CD4-positive, alpha-beta T cell treated with Interleukin-4 for 4 hours (primary cell): ENCODE results near the gene IGBP1.
A peak's percentile ranks its signal among the peaks of the same experiment; 100 is the strongest.
"Not testable (repeated sequence)": the region's sequence is repeated elsewhere in the genome, so short reads cannot be mapped to it uniquely, and the experiment has no call there.

Experiments
- DNase-seq: peaks from one replicate; pipeline ENCODE4 v3.0.0-alpha.2; 2020

IGBP1 gene

GRCh38 chrX:70168238-70169188 is 35.3 kb downstream of the IGBP1 start:
- no peak for DNase-seq

GRCh38 chrX:70169281-70169680 is 36.0 kb downstream of the IGBP1 start:
- no peak for DNase-seq

DNA sequence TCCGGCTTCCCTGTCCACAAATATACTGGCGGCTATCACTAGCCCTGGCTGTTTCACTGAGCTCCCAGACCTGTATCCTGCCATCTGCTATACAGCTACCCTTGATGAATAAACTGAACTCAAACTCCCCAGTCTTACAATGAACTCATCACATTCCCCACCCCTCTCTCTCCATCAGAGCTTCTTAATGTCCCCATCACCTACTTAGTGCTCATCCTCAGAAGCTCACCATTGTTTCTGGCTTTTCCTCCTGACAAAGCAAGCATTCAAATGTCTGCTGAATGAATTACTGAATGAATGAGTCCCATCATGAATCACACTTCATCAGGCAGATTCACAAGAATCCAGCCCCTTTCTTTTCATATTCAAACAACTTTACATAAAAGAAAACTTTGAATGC is 38.4 kb downstream of the IGBP1 start:
- no peak for DNase-seq

DNA sequence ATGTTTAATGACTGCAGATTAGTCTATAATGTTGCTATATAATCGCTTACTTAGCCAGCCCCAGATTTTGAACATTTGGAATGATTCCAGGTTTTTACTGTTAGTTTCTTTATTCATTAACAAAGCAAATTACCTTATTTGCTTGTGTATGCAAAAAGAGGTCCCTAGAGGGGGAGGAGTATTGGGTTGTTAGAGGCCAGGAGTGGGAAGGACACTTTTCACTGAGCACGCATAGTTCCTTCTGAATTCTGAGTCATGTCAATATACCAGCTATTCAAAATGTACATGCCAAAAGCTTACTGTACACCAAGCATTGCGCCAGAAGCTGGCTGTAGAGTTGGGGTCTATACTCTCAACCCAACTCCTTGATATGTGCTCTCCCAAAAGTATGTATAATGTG is 39.0 kb downstream of the IGBP1 start:
- no peak for DNase-seq

- DNase-seq: no peak
These were observed 39.7 kb downstream of the IGBP1 start for GRCh38 chrX:70172964-70173363.

GRCh38 chrX:70174754-70175153 is 41.5 kb downstream of the IGBP1 start:
- DNase-seq: no peak

DNA sequence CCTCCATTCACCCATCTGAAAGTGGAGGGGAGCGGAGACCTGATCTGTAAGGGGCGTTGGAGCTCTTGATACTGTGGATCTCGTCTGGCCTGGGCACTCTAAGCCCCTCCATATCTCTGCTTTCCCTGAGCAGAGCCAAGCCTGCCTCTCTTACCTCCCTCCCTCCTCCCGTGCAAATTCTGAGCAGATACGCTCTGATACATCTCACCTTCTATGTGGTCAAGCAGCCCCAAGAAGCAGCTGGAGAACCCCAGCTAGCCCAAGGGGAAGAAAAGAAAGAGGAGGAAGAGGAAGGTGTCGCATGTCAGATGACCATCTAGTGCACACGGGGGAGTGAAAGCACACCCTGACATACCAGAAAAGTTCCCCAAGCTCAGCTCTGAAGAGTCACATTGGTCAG is 42.1 kb downstream of the IGBP1 start:
- no peak for DNase-seq

GRCh38 chrX:70176938-70177533 is 43.8 kb downstream of the IGBP1 start, which contains the start of gene DGAT2L6:
Gene DGAT2L6 (plus strand): TSS chrX:70177483. CDS start chrX:70177583, 100 bp downstream.
- no peak for DNase-seq

GRCh38 chrX:70183091-70183490 is 49.8 kb downstream of the IGBP1 start:
- no peak for DNase-seq

DNA sequence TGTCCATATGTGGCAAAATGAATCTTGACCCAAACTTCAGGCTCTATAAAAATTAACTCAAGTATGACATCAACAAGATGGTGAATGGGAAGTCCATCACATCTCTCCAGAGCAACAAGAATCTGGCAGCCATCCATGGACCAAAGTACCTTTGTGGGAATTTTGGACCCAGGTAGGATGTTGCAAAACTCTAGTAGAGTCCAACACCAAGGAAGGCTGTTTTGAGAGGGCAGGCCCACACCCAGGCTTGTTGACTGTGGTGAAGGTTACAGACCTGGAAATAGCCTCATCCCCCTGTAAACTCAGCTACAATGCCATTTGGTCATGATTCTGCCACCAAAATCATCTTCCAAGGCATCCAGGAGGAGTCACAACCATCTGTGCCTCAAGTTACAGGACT is 57.0 kb downstream of the IGBP1 start:
- DNase-seq: no peak

GRCh38 chrX:70196961-70197720 is 63.9 kb downstream of the IGBP1 start:
- peak; percentile 66 for DNase-seq

GRCh38 chrX:70201732-70202131 is 68.5 kb downstream of the IGBP1 start:
- DNase-seq: no peak

DNA sequence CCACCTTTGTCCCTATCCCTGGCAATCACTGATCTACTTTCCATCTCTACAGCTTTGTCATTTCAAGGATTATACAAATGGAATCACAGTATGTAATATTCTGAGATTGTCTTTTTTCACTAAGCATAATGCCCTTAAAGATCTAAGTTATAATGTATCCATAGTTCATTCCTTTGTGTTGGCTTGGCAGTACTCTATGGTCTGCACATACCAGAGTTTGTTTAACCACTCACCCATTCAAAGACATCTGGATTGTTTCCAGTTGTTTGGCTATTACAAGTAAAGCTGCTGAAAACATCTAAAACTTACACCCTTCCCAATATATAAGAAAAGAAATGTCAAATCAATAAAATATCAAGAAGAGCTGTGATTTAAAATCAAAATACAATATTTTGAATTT is 75.2 kb downstream of the IGBP1 start:
- DNase-seq: no peak

DNA sequence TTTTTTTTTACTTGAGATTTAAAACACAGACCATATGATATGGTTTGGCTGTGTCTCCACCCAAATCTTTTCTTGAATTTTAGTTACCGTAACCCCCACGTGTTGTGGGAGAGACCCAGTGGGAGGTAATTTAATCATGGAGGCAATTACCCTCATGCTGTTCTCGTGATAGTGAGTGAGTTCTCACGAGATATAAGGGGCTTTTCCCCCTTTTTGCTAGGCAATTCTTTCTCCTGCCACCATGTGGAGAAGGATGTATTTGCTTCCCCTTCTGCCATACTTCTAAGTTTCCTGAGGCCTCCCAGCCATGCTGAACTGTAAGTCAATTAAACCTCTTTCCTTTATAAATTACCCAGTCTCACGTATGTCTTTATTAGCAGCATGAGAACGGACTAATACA is 76.3 kb downstream of the IGBP1 start:
- DNase-seq: not testable (repeated sequence)
